ENCODE measurements around the gene HTR3E.
"Not testable (repeated sequence)": the region's sequence is repeated elsewhere in the genome, so short reads cannot be mapped to it uniquely, and the experiment has no call there.

Gene HTR3E

GRCh38 chr3:184117636-184118035 is 20.8 kb downstream of the HTR3E start:
- DNase-seq: no peak

GRCh38 chr3:184121031-184121430 is 24.2 kb downstream of the HTR3E start:
- DNase-seq: not testable (repeated sequence)

- DNase-seq: no peak
Observed at GRCh38 chr3:184126006-184126405, 29.1 kb downstream of the HTR3E start.

GRCh38 chr3:184129012-184129411 is 32.1 kb downstream of the HTR3E start:
- no peak for DNase-seq

GRCh38 chr3:184132945-184133344 is 36.1 kb downstream of the HTR3E start:
- no peak for DNase-seq

GRCh38 chr3:184133840-184134745 is 37.2 kb downstream of the HTR3E start:
- DNase-seq: peak; percentile 93

GRCh38 chr3:184134746-184135148 is 37.9 kb downstream of the HTR3E start:
- no peak for DNase-seq

- DNase-seq: peak; percentile 96
Observed at GRCh38 chr3:184135149-184135910, 38.5 kb downstream of the HTR3E start, which contains the start of gene EIF2B5. Gene EIF2B5 (plus strand): TSS chr3:184135358. CDS start chr3:184135386, 28 bp downstream.

- DNase-seq: no peak
Observed at GRCh38 chr3:184135911-184136260, 39.0 kb downstream of the HTR3E start.

- no peak for DNase-seq
Observed at GRCh38 chr3:184140436-184140835, 43.6 kb downstream of the HTR3E start.

- DNase-seq: no peak
Observed at GRCh38 chr3:184142199-184142598, 45.3 kb downstream of the HTR3E start.

GRCh38 chr3:184143327-184143726 is 46.5 kb downstream of the HTR3E start:
- DNase-seq: no peak

GRCh38 chr3:184144505-184144904 is 47.6 kb downstream of the HTR3E start:
- no peak for DNase-seq

- peak; percentile 81 for DNase-seq
Observed at GRCh38 chr3:184145111-184145524, 48.3 kb downstream of the HTR3E start.

GRCh38 chr3:184145751-184146270 is 48.9 kb downstream of the HTR3E start:
- no peak for DNase-seq

- no peak for DNase-seq
Observed at GRCh38 chr3:184148076-184148475, 51.2 kb downstream of the HTR3E start.

- no peak for DNase-seq
Observed at GRCh38 chr3:184149123-184149522, 52.3 kb downstream of the HTR3E start.

GRCh38 chr3:184149770-184150169 is 52.9 kb downstream of the HTR3E start:
- DNase-seq: not testable (repeated sequence)

GRCh38 chr3:184154885-184155643 is 58.2 kb downstream of the HTR3E start, which contains the start of gene DVL3:
Gene DVL3 (plus strand): TSS chr3:184155377. CDS start chr3:184155636, 259 bp downstream.
- peak; percentile 83 for DNase-seq

GRCh38 chr3:184155644-184156521 is 59.0 kb downstream of the HTR3E start:
- DNase-seq: no peak

- peak; percentile 88 for DNase-seq
Observed at GRCh38 chr3:184156522-184156955, 59.7 kb downstream of the HTR3E start.

All from right hindlimb (tissue), 1 donor.